Vagina (tissue), 2 donors: ENCODE results near the gene IL31RA. TPM values are rescaled to one million over a fixed set of nuclear protein-coding genes. Genes with fewer than 3 reads are reported as not detected.
"Not testable (repeated sequence)": the region's sequence is repeated elsewhere in the genome, so short reads cannot be mapped to it uniquely, and the experiment has no call there.

ENCODE experiments used
- DNase-seq, 2 donors: peaks; one replicate each; pipeline ENCODE4 v3.0.0-alpha.2; 2017; ENCODE audit errors: extremely low spot score in 2 of 2
- H3K27ac ChIP-seq: fragments of 200-600 bp; sonication (generic); one replicate; pipeline ENCODE4 v1.5.1; 2019
- H3K27me3 ChIP-seq: fragments of 200-600 bp; sonication (generic); one replicate; pipeline ENCODE4 v1.5.1; 2019
- H3K36me3 ChIP-seq, 2 donors: fragments of 200-600 bp; sonication (generic); one replicate each; pipeline ENCODE4 v1.5.1; 2017 to 2019
- H3K4me1 ChIP-seq: fragments of 200-600 bp; sonication (generic); one replicate; pipeline ENCODE4 v1.5.1; 2019
- H3K4me3 ChIP-seq, 2 donors: fragments of 200-600 bp; sonication (generic); 1 replicate in 1 of 2; 2 replicates in 1 of 2; pipeline ENCODE4 v1.5.1; 2016 to 2019
- H3K9me3 ChIP-seq: fragments of 200-600 bp; sonication (generic); one replicate; pipeline ENCODE4 v1.5.1; 2019
- POLR2A ChIP-seq, 2 donors: fragments of 450-650 bp; IDR thresholded peaks; one replicate each; pipeline ENCODE4 v1.6.1; 2017; ENCODE audit warnings: antibody characterized with exemption in 2 of 2, mild to moderate bottlenecking in 2 of 2, moderate library complexity in 2 of 2
- POLR2AphosphoS5 ChIP-seq, 2 donors: sonication (generic); formaldehyde crosslinking; IDR thresholded peaks; one replicate each; pipeline ENCODE4 v1.9.0; 2017; ENCODE audit warnings: antibody characterized with exemption in 2 of 2, mild to moderate bottlenecking in 2 of 2, low read depth in 1 of 2; ENCODE audit not compliant: insufficient read depth in 1 of 2
- intact Hi-C: fragments of 100-400 bp; cut with DNase I; formaldehyde crosslinking; loops from one replicate; pipeline ENCODE4 v1.15.1; 2023
- total RNA-seq: library from RNA; depleted of rRNA; stranded (reverse); fragments of >200 nt; gene quantifications from one replicate; pipeline ENCODE4 v1.2.3, GENCODE V29; 2016
- TF ChIP-seq, protein P1 (sequence below), 3 experiments: fragments of 450-650 bp in 2 of 3; fragments of 200-600 bp in 1 of 3; sonication (generic) in 1 of 3; IDR thresholded peaks; one replicate each; pipeline ENCODE4 v1.5.1; 2017 to 2019; ENCODE audit warnings: antibody characterized with exemption in 3 of 3, mild to moderate bottlenecking in 2 of 3, moderate library complexity in 2 of 3

Gene IL31RA
- total RNA-seq, 1 donor from 2014 or later = not detected

DNA sequence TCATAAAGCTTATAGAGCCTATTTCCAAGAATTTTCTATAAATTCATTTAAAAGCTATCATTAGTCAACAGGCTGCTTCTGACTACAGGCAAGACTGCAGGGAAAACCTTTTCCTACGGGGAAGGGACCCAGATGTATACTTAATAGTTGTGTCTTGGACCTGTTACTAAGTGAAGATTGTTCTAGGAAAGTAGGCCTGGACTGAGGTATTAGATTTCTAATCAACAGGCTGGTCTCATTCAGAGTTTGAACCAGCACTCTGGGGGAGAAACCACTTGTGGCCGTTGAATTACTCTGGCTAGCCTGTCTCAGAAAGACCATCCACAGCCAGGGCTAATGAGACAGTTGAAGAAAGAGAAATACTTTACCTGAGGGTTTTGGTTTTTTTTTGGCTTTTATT is 83.6 kb downstream of the IL31RA start:
- Histone ChIP-seq H3K9me3 (no peaks in the 10 kb centered on the region), H3K27ac (no peak overlapping the region), H3K4me1 (no peaks in the 10 kb centered on the region), H3K27me3 (no peaks in the 10 kb centered on the region), H3K4me3 (no peak overlapping the region), H3K36me3 (peaks cover 0 to 3% of the 10 kb centered on the region in 2 donors)
- TF ChIP-seq POLR2A (IDR thresholded peaks at IDR 0.05) (no peak), POLR2AphosphoS5 (IDR thresholded peaks at IDR 0.05; ENCODE audit: insufficient read depth in 1 of 2, low read depth in 1 of 2) (no peak)
- TF ChIP-seq, protein P1, sequence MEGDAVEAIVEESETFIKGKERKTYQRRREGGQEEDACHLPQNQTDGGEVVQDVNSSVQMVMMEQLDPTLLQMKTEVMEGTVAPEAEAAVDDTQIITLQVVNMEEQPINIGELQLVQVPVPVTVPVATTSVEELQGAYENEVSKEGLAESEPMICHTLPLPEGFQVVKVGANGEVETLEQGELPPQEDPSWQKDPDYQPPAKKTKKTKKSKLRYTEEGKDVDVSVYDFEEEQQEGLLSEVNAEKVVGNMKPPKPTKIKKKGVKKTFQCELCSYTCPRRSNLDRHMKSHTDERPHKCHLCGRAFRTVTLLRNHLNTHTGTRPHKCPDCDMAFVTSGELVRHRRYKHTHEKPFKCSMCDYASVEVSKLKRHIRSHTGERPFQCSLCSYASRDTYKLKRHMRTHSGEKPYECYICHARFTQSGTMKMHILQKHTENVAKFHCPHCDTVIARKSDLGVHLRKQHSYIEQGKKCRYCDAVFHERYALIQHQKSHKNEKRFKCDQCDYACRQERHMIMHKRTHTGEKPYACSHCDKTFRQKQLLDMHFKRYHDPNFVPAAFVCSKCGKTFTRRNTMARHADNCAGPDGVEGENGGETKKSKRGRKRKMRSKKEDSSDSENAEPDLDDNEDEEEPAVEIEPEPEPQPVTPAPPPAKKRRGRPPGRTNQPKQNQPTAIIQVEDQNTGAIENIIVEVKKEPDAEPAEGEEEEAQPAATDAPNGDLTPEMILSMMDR (IDR thresholded peaks at IDR 0.05) = no peak
- intact Hi-C loops = no loop called here
- no peak for DNase-seq

DNA sequence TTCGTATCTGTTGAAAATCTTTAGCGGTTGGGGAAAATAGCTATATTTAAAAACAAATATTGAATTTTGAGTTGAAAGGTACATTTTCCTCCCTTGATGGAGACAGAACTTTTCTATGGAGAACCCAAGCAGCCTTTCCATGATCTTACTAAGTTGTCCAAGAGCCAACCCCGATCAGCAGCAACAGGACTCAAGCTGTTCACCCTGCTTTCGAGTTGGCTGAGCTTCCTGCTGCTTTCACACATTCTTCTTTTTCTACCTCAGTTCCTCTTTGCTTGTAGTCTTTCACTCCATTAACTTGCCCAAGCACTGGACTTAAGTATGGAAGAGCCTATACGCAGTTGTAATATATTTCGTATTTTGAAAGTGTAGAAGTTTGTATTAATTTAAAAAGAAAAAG is 84.2 kb downstream of the IL31RA start:
- Histone ChIP-seq H3K4me1 (no peaks in the 10 kb centered on the region), H3K9me3 (no peaks in the 10 kb centered on the region), H3K36me3 (peaks cover 0 to 3% of the 10 kb centered on the region in 2 donors), H3K27me3 (no peaks in the 10 kb centered on the region), H3K4me3 (no peak overlapping the region), H3K27ac (no peak overlapping the region)
- no peak for DNase-seq
- TF ChIP-seq, protein P1 (IDR thresholded peaks at IDR 0.05) = no peak
- no peak for TF ChIP-seq POLR2A (IDR thresholded peaks at IDR 0.05)
- TF ChIP-seq POLR2AphosphoS5 (IDR thresholded peaks at IDR 0.05; ENCODE audit: insufficient read depth in 1 of 2, low read depth in 1 of 2) = no peak
- intact Hi-C loops = no loop called here

DNA sequence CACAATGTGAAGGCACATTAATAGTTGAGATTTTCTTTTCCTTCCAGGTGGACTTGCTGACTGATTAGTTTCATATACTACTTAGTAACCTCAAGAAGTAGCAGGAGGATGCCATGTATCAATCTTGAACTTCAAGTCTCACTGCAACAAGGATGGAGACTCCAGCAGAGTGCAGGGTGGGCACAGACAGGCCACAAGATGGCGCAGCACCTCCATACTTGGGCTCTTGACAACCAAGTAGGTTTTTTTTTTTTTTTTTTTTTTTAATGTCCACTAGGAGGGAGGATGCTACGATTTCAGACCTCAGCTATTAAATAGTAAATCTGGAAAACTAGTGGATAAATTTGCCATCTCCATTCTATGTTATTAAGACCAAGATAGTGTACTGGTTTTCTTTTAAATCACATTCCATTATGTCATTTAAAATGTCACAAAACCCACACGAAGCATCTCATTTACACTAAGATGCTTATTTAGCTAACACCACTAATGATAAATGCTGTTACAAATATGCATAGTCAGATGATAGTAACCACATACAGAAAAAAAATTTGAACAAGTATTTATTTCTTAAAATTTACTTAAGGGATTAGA is 85.0 kb downstream of the IL31RA start:
- Histone ChIP-seq H3K27ac (no peak overlapping the region), H3K9me3 (no peaks in the 10 kb centered on the region), H3K4me3 (no peak overlapping the region), H3K27me3 (no peaks in the 10 kb centered on the region), H3K4me1 (no peaks in the 10 kb centered on the region), H3K36me3 (peaks cover 3 to 8% of the 10 kb centered on the region in 2 donors)
- no peak for TF ChIP-seq POLR2A (IDR thresholded peaks at IDR 0.05)
- TF ChIP-seq, protein P1 (IDR thresholded peaks at IDR 0.05) = peak; percentile 76 to 88 (median 79)
- TF ChIP-seq POLR2AphosphoS5 (IDR thresholded peaks at IDR 0.05; ENCODE audit: insufficient read depth in 1 of 2, low read depth in 1 of 2) = no peak
- DNase-seq = no peak
- intact Hi-C loops = no loop called here

DNA sequence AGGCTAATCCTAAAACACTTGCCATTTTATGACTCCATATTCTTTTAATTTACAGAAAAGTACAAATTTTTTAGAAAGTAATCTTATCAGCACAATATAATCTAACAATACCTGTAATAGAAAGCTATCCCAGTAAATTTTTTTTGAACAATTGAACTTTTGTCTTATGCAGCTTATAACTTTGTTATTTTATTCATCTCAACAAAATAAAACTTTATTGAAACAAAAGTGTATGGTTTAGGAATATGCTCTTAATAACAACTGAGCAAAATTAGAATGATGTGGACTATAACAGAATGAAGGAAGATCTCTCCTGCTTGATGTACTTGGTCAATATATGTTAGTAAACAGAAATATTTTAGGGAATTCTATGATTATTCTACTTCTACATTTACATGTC is 86.4 kb downstream of the IL31RA start:
- intact Hi-C loops, H3K9me3 ChIP-seq, H3K4me1 ChIP-seq, DNase-seq, H3K27ac ChIP-seq, H3K27me3 ChIP-seq, H3K4me3 ChIP-seq: not testable (repeated sequence)
- H3K36me3 ChIP-seq = peaks cover 3 to 22% of the 10 kb centered on the region in 2 donors

DNA sequence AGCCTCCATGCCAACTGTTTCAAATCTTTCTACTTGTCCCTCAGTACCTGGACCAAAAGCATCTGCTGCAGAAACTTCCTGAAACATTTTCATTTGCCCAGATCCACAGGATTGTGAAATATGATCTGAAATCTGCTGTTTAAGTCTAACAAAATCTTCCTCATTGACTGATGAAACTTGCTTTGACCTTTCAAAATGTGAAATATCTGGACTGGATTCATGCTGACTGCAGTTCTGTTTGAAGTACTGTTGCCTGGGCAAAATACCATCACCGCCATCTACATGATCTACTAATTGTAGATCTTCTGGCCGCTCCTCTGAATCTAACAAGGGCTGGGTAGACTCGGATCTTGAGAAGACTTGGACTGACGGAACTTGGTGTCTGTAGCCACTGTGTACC is 90.0 kb downstream of the IL31RA start:
- H3K27me3 ChIP-seq, H3K9me3 ChIP-seq, DNase-seq, H3K4me3 ChIP-seq, H3K27ac ChIP-seq, intact Hi-C loops, H3K4me1 ChIP-seq: not testable (repeated sequence)
- peaks cover 3 to 46% of the 10 kb centered on the region in 2 donors for H3K36me3 ChIP-seq

DNA sequence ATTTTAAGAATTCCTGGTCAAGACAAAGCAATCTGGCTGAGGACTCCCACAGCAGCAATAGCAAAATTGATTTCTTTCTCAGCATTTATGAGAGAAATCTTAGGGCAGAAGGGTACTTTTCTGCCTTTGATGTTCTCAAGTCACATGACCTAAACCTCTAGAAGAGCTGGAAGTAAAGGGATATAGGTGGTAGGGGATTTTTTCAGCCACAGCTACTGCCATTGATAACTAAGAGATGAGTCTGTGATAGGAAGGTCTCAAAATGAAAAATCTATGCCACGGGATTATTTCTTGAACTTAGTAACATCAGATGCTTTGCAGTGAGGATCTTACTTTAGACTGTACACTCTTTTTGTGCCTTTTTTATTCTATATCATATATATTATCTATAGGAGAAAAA is 108.1 kb downstream of the IL31RA start:
- peaks cover 9 to 68% of the 10 kb centered on the region in 2 donors for H3K36me3 ChIP-seq
- no peaks in the 10 kb centered on the region for H3K4me1 ChIP-seq
- intact Hi-C loops = no loop called here

More for the DNA sequence above, 108.1 kb downstream of the IL31RA start:
- H3K27ac ChIP-seq = no peak overlapping the region
- H3K4me3 ChIP-seq = no peak overlapping the region
- TF ChIP-seq POLR2A (IDR thresholded peaks at IDR 0.05) = no peak
- TF ChIP-seq, protein P1 (IDR thresholded peaks at IDR 0.05) = no peak
- no peak for TF ChIP-seq POLR2AphosphoS5 (IDR thresholded peaks at IDR 0.05; ENCODE audit: insufficient read depth in 1 of 2, low read depth in 1 of 2)
- DNase-seq = no peak
- H3K9me3 ChIP-seq = no peaks in the 10 kb centered on the region
- H3K27me3 ChIP-seq = no peaks in the 10 kb centered on the region
